ENCODE data around the gene DESI2.

Gene DESI2

DNA sequence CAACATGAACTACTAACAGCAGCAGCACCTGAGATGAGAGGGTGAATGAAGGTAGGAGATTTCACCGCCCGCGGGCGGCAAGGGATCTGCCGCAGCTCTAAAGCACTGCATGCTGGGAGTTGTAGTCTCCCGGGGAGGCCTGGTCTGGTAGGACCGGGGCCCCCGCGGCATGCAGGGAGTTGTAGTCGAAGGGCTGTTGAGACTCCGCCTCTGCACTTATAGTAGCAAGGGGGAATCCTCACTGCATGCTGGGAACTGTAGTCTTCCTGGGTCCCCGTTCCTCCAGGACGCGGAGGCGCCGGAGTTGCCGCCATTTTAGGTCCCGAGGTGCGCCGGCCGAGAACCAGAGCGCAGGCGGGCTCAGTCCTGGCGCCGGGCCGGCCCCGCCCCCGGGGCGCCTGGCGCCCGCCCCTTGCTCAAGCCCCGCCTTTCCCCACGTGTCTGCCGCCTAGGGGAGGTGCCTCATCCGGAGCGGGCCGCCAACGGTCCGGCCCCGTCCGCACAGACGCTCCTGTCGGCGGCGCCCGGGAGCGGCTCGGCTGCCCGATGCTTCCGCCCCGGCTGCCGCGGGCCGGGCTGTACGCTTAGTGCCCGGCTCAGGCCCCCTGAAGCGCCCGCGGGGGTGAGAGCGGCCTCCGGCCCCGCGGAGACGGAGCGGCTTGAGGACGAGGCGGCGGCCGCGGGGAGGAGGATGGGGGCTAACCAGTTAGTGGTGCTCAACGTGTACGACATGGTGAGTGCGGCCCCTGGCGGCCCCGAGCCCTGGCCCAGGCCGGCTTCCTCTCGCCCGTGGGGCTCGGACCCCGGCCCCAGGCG is at the start of gene DESI2:
Gene DESI2 (plus strand): TSS at position 504 of the 816 bp plus-strand sequence. CDS start 188 bp downstream, at position 692.
- peak; percentile 94 to 96 (median 95) for DNase-seq (ENCODE audit: low read depth in 3 of 3)

DNA sequence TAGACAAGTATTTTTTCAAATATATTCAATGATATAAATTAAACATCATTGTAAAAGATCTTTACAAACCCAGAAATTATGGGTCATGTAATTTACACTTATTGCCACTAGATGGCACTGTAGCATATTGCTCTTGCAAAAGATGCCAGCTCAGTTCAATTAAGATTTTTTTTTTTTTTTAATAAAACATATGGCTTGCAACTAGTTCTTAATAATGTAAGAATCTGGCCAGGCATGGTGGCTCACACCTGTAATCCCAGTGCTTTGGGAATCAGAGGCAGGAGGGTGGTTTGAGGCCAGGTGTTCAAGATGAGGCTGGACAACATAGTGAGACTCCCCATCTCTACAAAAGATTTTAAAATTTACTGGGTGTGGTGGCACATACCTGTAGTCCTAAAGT is 49.4 kb upstream of the DESI2 start:
- DNase-seq (ENCODE audit: low read depth in 3 of 3), result no peak

DNA sequence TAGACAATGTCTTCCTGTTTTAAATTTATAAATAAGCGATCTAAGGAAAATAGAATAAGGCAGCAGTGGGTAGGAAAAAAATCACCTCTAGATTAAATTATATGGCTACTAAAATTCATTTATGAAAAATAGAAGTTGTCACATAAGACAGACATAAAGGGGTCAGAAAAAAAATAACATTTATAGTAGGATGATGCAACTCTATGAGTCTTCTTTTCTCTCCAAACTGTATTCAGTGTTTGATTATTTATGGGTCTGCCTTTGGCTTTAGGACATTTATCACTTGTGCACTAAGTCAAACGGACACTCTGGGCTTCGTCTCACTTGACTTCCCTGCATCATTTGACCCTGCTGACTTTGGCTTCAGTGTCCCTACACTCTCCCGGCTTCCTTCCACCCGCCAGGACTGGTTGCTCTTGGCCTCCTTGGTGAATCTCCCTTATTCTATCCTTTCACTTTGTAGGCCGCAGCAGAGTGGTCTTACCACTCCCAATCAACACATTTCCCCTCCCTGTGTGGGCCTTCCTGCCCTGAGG is 47.0 kb upstream of the DESI2 start:
- DNase-seq (ENCODE audit: low read depth in 3 of 3), result no peak

DNA sequence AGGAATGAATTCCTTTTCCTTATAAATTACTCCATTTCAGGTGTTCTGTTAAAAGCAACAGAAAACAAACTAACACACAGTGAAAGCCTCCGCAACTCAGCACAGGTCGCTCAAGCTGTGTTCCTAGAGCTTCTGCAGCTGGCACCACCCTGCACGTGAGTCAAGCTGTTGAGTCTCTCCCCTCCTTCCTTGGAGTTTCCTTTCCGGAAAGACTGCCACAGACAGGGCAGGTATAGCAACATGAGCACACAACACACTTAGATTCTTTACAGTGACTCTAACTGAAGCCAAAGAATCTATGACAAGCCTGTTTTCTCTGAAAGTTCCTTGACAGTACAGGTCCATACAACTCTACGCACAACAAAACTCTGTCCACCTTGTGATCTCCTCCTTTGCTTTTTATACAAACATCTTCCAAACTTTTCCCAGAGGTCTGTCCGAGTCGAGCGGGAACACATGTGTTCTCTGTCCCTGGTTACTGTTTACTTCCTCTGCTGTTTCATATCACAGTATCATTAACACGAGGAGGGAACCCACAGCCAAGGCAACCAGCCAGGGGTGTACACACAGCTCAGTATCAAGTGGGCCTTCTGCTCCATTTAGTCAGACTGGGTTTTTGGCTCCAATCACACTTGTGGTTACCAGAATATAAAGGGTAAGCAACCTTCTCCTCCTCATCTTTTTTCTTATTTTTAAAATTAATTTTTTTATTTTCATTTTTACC is 38.7 kb upstream of the DESI2 start:
- no peak for DNase-seq (ENCODE audit: low read depth in 3 of 3)

DNA sequence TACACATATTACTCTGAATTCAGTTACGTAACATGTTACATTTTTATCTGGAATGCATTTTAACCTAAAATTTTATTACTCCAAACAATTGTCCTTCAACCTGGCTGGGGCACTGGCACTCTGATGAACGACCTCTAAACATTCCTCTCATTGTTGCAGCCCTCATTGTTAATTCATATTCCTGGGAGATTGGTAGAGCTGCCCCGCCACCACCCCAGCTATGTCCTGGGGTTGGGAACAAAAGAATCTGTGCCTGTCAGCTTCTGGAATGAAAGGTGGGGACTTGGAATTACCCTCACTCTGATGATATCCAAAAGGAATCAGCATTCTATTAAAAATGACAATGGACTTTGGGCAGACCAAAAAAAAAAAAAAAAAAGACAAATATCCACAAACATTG is 38.0 kb upstream of the DESI2 start:
- DNase-seq (ENCODE audit: low read depth in 3 of 3), result no peak

DNA sequence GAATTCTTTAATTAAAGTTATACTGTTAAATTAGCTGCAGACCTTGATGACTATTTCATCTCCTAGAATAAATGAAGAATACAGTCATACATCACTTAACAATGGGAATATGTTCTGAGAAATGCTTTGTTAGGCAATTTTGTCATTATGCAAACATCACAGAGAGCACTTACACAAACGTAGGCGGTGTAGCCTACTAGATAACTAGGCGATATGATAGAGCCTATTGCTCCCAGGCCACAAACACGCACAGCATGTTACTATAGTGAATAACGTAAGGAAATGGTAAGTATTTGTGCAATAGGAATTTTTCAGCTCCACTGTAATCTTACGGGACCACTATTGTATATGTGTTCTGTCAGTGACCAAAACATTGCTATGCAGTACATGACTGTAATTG is 37.6 kb upstream of the DESI2 start:
- DNase-seq (ENCODE audit: low read depth in 3 of 3), result no peak

DNA sequence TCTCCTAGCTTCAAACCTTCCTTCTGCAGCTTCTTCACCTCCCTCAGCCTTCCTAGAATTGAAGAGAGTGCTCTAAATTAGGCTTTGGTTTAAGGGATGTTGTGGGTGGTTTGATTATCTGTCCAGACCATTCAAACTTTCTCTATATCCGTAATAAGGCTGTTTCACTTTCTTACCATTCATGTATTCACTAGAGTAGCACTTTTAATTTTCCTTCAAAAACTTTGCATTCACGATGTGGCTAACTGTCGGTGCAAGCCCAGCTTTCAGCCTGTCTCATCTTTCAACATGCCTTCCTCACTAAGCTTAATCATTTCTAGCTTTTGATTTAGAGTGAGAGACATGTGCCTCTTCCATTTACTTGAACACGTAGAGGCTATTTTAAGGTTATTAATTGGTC is 26.2 kb upstream of the DESI2 start:
- DNase-seq (ENCODE audit: low read depth in 3 of 3), result no peak

DNA sequence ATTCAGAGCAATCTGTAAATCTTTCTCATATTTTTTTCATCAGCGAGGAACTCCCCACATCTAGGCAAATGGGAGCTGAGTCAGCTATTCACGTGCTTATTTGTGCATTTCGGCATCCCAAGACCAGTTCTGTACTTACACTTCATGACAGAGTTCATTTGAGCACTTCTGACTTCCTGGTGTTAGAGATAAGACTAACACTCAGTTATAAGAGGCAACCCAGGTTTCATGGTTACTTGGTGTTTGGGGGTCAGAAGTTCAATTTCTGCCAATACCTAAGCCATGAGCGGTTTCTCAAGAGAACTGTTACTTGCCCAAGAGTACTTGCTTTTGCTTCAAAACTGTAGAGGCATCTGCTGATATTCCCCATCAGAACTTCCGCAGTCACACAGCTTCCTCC is 24.1 kb upstream of the DESI2 start:
- no peak for DNase-seq (ENCODE audit: low read depth in 3 of 3)

DNA sequence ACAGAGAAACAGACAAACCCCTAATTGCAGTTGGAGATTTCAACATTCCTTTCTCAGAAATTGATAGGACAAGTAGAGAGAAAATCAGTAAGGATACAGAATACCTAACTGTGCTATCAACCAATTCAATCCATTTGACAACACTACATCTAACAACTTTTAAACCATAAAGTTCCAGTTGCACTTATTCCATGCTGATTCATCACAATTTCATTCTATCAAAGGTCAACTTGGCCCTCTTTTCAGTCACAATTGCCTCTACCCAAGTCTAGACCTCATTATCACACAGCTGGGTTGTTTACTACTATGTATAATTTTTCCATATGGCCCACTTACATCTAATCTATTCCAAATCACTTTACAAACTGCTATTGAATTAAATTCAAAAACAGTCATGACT is 19.8 kb upstream of the DESI2 start:
- DNase-seq (ENCODE audit: low read depth in 3 of 3), result no peak

DNA sequence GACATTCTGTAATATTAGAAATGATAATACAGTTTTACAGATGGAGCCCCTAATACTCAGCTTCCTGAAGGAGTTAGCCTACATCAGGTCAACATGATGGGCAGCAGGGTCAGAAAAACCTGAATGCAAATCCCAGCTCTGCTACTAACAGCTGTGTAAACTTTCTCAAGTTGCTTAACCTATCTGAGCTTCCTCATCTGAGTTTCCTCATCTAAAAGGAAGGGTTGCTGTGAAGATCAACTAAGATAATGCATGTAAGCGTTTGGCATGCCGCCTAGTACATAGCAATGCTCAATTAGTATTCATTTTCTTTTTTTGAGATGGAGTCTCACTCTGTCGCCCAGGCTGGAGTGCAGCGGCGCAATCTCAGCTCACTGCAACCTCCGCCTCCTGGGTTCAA is 18.4 kb upstream of the DESI2 start:
- DNase-seq (ENCODE audit: low read depth in 3 of 3), result no peak

DNA sequence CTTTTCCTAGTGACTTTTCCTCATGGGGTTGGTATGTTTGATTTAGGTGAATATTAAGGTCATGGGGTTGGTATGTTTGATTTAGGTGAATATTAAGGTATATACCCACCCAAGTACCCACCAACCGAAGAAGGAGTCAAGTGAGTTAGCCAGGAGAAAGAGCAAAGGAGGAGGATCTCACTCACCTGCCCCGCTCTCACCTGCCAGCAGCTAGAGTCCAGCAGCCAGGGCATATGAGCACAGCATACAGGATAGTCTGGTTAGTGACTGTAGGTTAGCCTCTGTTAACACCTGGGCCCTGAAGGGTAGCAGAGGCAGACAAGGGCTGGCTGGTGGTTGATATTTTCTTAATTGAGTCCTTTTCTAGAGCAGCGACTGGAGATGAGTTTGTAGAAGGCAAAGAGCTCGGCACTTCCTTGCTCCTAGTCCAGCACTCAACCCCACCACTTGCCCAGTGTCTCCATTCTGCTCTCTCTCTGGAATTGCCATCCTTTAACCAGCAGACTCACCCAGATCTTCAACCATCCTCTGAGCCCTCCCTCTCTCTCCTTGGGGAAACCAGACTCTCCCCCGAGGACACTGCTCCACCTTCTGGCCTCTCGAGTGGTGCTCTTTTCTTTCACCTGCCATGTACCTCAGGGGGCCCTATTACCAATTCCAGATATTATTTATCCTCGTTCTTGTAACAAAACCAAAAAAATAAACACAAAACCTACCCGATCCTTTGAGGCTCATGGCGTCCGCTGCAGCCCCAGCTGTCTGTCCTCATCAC is 16.3 kb upstream of the DESI2 start:
- DNase-seq (ENCODE audit: low read depth in 3 of 3), result no peak

DNA sequence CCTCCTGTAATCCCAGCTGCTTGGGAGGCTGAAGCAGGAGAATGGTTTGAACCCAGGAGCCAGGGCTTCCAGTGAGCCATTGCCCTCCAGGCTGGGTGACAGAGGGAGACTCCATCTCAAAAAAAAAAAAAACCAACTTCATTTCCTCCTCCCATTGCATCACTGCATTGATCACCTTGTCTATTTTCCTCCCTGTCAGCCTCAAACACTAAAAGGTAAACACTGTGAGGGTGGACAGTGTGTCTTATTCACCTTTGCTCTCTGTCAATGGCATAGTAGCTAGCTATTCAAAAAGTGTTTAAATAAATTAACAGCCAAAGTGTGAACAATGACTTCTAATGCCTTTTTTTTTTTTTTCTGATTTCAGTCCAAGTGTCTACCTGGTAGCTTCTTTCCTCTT is 13.4 kb upstream of the DESI2 start:
- DNase-seq (ENCODE audit: low read depth in 3 of 3), result no peak

DNA sequence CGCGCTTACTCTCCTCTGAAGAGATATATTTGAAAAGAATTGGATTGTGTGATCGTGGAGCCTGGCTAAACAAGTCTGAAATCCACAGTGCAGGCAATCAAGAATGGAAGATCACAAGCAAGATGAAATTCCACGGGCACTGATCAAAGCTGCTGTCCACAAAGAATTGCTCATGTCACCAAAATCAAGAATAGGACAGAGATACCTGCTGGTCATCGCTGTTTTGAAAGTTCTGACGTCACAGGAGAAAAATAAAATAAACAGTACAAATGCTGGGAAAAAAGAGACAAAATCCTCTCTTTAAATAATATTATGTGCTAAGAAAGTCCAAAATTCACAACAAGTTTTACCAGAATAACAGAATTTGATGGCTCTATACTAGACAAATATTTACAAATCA is 12.0 kb upstream of the DESI2 start:
- DNase-seq (ENCODE audit: low read depth in 3 of 3), result no peak

DNA sequence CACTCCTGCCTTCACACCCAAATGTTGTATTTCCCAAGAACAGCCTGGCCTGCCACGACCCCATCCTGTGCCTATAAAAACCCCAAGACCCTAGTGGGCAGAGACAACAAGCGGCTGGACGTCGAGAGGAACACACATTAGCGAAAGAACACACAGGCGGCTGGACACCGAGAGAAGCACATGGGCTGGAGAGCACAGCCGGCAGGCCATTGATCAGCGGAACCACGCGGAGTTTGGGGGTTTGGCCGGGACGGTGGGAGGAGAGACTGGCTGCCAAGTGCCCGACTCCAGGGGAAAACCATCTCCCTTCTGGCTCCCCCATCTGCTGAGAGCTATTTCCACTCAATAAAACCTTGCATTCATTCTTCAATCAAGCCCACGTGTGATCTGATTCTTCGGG is 10.4 kb upstream of the DESI2 start:
- no peak for DNase-seq (ENCODE audit: low read depth in 3 of 3)

DNA sequence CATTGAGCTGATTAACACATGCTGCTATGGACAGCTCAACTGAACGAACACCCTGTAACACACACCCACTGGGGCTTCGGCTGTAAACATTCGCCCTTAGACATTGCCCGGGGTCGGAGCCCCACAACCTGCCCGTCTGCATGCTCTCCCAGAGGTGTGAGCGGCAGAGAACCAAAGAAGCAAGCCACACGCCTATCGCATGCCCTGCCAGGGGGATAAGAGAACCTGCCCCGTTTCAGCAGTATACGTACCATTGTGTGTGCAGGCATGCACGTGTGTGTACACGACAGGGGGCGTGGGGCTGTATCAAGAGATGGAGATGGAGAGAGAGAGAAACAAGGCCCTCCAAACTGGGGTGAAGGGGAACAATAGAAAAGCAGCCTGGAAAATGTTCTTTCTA is 9.9 kb upstream of the DESI2 start:
- DNase-seq (ENCODE audit: low read depth in 3 of 3), result no peak

DNA sequence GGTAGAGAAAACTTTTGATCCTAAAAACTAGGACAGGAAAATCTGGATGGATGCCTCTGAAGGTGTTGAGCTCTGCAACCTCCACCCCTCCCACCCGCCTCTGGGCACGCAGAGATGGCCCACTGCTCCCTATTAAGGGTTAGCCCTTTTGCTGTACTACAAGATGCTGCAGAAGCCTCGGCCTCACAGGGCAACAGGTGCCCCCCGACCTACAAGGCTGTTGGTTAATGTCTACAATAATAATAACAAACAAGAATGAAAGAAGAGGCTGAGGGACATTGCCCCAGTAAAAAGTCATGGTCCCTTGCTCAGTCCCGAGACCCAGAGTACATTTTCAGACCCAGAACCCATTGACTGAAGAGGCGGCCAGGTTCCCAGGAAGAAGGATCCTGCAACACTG is 7.5 kb upstream of the DESI2 start:
- no peak for DNase-seq (ENCODE audit: low read depth in 3 of 3)

DNA sequence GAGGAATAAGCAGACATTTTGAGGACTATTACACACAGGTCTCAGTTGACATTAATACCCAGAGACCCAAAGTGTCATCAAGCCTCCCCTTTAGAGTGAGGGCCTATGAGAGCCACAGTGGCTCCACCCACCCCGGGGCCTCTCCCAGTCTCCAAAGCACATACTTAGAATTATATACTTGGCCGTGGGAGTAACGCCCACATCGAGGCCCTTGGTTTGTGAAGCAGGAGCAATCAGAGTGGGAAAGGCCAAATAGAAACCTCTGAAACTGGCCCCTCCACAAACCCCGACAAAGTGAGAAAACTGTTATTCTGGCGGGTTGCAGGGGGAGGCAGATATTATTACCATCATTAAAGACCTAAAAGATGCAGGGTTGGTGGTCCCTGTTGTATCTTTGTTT is 7.0 kb upstream of the DESI2 start:
- DNase-seq (ENCODE audit: low read depth in 3 of 3), result no peak

DNA sequence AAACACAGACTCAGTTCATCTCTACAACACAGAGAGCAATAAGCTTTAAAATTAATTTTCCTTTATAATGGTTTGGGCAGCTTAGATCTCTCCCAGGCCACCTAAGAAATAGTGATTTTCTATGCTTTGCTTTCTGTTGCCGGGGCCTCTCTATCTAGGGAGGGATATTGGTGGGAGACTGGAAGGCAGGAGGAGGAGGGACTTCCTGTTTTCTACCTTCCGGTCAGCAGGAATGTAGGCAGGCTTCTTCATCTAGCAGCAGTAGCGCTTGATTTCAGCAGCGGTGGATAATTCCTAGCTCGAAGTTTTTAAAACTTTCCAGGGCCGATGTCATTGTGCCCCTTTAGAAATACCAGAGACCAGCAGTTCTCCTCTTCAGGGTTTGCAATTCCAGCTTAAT is 5.1 kb upstream of the DESI2 start:
- no peak for DNase-seq (ENCODE audit: low read depth in 3 of 3)

DNA sequence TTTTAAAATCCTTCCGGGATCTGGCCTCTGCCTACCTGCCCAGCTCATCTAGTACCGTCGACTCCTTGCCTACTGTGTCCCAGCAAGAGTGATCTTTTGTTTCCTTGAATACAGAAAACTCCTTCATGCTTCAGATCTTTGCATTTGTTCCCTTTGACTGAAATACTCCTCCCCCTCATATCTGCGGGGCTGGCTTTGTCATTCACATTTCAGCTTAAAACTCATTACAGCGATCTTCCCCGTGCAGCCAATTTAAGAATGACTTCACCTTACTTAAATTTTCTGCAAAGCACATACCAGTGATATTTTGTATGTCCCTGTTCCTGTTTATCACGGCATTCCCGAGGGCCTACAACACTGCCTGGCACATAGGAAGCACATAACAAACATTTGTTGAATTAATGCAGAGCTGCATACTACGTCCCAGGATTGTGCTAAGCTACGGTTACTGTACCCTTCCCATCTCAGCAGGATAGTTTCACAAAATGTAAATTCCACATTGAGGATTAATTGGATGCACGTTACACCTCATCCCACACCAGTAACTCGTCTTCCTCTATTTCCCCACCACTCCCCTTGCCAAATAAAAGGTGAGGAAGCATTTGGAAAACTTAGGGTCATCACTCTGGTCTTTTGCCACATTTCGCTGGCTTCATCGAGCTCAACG is 837 bp upstream of the DESI2 start:
- DNase-seq (ENCODE audit: low read depth in 3 of 3), result no peak

DNA sequence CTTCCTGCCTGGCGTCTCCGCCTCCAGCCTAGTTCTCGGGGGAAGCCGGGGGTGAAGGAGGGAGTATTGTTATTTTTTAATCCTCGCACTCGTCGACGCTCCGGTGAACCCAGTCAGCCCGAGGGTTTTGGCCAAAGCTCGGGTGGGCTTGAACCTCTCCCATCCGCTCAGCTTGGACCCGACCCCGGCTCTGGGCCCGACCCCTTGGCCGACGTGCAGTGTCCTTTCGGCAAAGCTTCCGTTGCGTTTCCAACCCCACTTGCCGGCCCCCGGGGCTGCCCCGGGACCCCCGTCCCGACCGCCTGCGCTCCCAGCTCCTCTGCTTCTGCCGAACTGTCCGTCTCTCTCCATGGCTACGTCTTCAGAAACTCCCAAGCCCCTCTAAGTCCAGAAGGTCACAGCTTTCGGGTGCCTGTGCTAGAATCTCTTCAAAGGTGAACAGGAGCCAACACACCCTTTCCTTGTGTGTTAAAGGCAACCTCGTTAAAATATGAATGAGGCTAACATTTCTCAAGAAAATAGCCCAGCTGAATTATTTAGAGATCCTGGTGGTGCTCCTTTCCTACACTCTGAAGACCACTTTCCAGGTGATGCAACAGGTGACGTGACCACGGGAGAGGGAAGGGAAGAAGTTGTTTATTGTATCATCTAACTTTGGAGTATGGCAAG is 647 bp downstream of the DESI2 start:
- DNase-seq (ENCODE audit: low read depth in 3 of 3), result peak in 1 of 3 donors; percentile 12
